Suprapubic skin (tissue), 4 donors: Measurements from ENCODE around the gene ACTL9. TPM values are rescaled to one million over a fixed set of nuclear protein-coding genes. Genes with fewer than 3 reads are reported as not detected.

Experiments used
- DNase-seq, 2 donors: peaks; one replicate each; pipeline ENCODE4 v3.0.0-alpha.2; 2019; ENCODE audit warnings: low spot score in 2 of 2
- H3K27ac ChIP-seq: fragments of 200-600 bp; sonication (generic); one replicate; pipeline ENCODE4 v1.5.1; 2019
- H3K27me3 ChIP-seq: fragments of 200-600 bp; sonication (generic); one replicate; pipeline ENCODE4 v1.5.1; 2019
- H3K36me3 ChIP-seq: fragments of 200-600 bp; sonication (generic); one replicate; pipeline ENCODE4 v1.5.1; 2019
- H3K4me1 ChIP-seq: fragments of 200-600 bp; sonication (generic); one replicate; pipeline ENCODE4 v1.5.1; 2019
- H3K4me3 ChIP-seq: fragments of 200-600 bp; sonication (generic); one replicate; pipeline ENCODE4 v1.5.1; 2019; ENCODE audit warnings: mild to moderate bottlenecking
- H3K9me3 ChIP-seq: fragments of 200-600 bp; sonication (generic); one replicate; pipeline ENCODE4 v1.5.1; 2019
- EP300 ChIP-seq: sonication (generic); formaldehyde crosslinking; IDR thresholded peaks from one replicate; pipeline ENCODE4 v1.6.1; 2017; ENCODE audit warnings: antibody characterized with exemption
- POLR2A ChIP-seq, 2 donors: fragments of 450-650 bp; IDR thresholded peaks; one replicate each; pipeline ENCODE4 v1.6.1; 2017; ENCODE audit warnings: antibody characterized with exemption in 2 of 2, mild to moderate bottlenecking in 2 of 2, moderate library complexity in 2 of 2
- POLR2AphosphoS5 ChIP-seq, 3 donors: sonication (generic); formaldehyde crosslinking; IDR thresholded peaks; one replicate each; pipeline ENCODE4 v1.6.1; 2017; ENCODE audit warnings: antibody characterized with exemption in 3 of 3
- WGBS: methylation state at CpG from one replicate; pipeline ENCODE4 v1.1.5; 2018; 5-methylcytosine and 5-hydroxymethylcytosine counted together
- total RNA-seq, 4 donors: library from RNA; depleted of rRNA; stranded (reverse); fragments of >200 nt; gene quantifications; one replicate each; pipeline ENCODE4 v1.1.0, GENCODE V29; 2016
- TF ChIP-seq, protein P1 (sequence below), 2 donors: fragments of 200-600 bp in 1 of 2; fragments of 450-650 bp in 1 of 2; sonication (generic) in 1 of 2; IDR thresholded peaks; one replicate each; pipeline ENCODE4 v1.5.1; 2016 to 2019; ENCODE audit warnings: antibody characterized with exemption in 2 of 2, mild to moderate bottlenecking in 1 of 2, moderate library complexity in 1 of 2

The ACTL9 gene
- total RNA-seq, 4 donors from 2014 or later, result not detected

DNA sequence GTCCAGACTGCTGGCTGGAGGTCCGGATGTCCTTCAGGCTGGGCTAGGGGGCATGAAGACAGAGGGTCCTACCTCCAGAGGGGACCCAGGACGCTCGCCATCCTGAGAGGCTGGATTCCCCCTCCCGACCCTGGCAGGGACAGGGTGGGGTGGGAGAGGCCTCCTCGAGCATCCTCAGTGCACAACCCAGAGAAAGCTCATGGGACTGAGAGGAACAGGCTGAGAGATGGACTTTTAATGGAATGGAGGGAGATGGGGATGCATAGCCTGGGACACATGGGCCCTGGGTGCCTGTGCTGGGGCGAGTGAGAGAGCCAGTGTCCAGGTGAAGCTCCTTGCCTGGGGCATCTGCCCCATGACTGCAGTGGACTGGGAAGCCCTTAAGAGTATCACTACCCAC is 3.1 kb downstream of the ACTL9 start:
- Histone ChIP-seq H3K36me3 (no peaks in the 10 kb centered on the region), H3K9me3 (no peaks in the 10 kb centered on the region), H3K27ac (no peak overlapping the region), H3K27me3 (peaks cover 63% of the 10 kb centered on the region), H3K4me1 (no peaks in the 10 kb centered on the region), H3K4me3 (no peak overlapping the region)
- no peak for DNase-seq
- TF ChIP-seq, protein P1, sequence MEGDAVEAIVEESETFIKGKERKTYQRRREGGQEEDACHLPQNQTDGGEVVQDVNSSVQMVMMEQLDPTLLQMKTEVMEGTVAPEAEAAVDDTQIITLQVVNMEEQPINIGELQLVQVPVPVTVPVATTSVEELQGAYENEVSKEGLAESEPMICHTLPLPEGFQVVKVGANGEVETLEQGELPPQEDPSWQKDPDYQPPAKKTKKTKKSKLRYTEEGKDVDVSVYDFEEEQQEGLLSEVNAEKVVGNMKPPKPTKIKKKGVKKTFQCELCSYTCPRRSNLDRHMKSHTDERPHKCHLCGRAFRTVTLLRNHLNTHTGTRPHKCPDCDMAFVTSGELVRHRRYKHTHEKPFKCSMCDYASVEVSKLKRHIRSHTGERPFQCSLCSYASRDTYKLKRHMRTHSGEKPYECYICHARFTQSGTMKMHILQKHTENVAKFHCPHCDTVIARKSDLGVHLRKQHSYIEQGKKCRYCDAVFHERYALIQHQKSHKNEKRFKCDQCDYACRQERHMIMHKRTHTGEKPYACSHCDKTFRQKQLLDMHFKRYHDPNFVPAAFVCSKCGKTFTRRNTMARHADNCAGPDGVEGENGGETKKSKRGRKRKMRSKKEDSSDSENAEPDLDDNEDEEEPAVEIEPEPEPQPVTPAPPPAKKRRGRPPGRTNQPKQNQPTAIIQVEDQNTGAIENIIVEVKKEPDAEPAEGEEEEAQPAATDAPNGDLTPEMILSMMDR (IDR thresholded peaks at IDR 0.05), result no peak
- TF ChIP-seq POLR2A (IDR thresholded peaks at IDR 0.05) (no peak), EP300 (no peak), POLR2AphosphoS5 (IDR thresholded peaks at IDR 0.05) (no peak)
- 63% methylated on average over 4 of the region's 6 CpGs for WGBS

DNA sequence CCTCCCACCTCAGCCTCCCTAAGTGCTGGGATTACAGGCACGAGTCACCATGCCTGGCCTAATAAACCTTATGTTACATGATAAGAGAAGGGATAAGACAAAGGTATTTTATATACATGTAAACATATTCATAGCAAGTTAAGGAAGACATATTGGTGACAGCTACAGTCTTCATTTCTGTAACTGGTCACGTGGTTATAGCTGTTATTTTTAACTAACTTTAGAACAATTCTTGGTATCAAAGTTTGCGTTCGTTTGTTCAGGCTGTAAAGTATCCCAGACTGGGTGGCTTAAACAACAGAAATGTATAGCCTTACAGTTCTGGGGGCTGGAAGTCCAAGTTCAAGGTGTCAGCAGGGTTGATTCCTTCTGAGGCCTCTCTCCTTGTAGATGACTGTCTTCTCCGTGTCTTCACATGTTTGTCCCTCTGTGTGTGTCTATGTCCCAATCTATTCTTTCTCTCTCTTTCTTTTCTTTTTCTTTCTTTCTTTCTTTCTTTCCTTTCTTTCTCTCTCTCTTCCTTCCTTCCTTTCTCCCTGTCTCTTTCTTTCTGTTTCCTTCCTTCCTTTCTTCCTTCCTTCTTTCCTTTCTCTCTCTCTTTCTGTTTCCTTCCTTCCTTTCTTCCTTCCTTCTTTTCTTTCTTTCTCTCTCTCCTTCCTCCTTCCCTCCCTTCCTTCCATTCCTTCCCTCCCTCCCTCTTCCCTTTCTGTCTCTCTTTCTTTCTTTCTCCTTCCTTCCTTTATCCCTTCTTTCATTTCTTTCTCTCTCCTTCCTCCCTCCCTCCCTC is 7.6 kb downstream of the ACTL9 start:
- no peak for DNase-seq
- peaks cover 39% of the 10 kb centered on the region for H3K27me3 ChIP-seq

GRCh38 chr19:8688930-8689329 is 9.7 kb downstream of the ACTL9 start:
- Histone ChIP-seq H3K4me3 (no peak overlapping the region), H3K4me1 (peaks cover 2% of the 10 kb centered on the region), H3K27me3 (peaks cover 30% of the 10 kb centered on the region), H3K9me3 (no peaks in the 10 kb centered on the region), H3K27ac (no peak overlapping the region), H3K36me3 (no peaks in the 10 kb centered on the region)
- DNase-seq, result no peak
- 92% methylated on average over 15 of the region's 15 CpGs for WGBS
- TF ChIP-seq EP300 (no peak), POLR2AphosphoS5 (IDR thresholded peaks at IDR 0.05) (no peak), POLR2A (IDR thresholded peaks at IDR 0.05) (no peak)
- TF ChIP-seq, protein P1 (IDR thresholded peaks at IDR 0.05), result no peak

More for the DNA sequence above, 7.6 kb downstream of the ACTL9 start:
- no peaks in the 10 kb centered on the region for H3K9me3 ChIP-seq
- H3K36me3 ChIP-seq, result no peaks in the 10 kb centered on the region
- no peak overlapping the region for H3K4me3 ChIP-seq
- TF ChIP-seq POLR2AphosphoS5 (IDR thresholded peaks at IDR 0.05) (no peak), POLR2A (IDR thresholded peaks at IDR 0.05) (no peak)
- H3K27ac ChIP-seq, result no peak overlapping the region
- H3K4me1 ChIP-seq, result no peaks in the 10 kb centered on the region
- 50% methylated on average over 5 of the region's 5 CpGs for WGBS

DNA sequence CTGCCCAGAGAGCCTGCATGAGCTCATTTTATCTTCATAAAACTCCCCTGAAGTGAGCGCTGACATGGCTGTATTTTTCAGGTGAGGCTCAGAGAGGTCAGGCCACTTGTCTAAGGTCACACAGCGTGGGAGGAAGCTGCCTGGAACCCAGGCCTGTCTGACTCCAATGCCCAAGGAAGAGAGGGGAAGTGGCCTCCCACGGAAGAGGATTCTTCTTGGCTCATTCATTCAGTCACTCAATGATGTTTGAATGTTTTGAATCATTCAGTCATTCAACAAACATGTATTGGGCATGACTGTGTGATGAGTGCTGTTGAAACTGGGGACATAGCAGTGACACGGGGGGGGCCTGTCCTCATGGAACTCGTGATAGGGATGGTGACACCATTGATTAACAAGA is 12.0 kb downstream of the ACTL9 start:
- 58% methylated on average over 5 of the region's 5 CpGs for WGBS

DNA sequence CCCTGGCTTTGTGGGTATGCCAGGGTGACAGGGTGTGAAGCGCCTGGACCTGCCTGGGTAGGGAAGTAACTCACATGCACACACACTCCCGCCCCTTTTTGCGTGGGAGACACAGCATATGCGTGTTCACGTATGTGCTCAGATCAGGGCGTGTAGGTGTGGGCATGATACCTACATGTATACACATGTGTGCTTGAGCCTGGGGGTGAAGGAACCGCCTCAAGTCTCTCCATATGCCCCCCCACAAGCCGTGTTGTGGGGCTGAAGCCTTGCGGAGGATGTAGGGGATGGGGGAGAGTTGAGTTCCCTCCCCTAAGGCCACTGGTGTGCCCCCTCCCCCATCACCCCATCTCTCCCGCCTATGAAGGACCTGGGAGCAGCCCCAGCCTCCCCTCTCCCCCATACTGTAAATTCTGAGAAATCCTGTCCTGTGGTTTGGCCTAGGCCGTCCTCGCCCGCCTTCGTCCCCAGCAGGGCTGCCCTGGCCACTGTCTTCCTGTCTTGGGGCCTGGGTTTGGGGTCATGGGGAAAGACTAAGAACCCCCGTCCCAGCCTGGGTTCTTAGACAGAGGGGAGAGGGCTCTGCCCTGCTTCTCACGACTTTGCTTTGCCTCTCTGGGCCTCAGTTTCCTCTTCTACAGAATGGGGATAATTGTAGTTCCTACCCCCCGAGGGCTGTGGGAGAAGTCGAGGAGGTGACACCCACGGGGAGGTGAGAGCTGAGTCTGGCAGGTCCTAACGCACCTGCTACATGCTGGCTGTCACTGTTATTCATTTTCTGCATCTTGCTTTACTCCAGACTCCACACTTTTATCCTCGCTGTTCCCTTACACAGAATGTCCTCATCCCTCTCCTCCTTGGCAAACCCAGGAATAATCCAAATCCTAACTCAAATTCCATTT is 14.3 kb downstream of the ACTL9 start:
- 50% methylated on average over 16 of the region's 21 CpGs for WGBS
- peaks cover 3% of the 10 kb centered on the region for H3K9me3 ChIP-seq
- DNase-seq, result no peak
- TF ChIP-seq EP300, result no peak
- TF ChIP-seq, protein P1 (IDR thresholded peaks at IDR 0.05), result no peak
- no peak for TF ChIP-seq POLR2AphosphoS5 (IDR thresholded peaks at IDR 0.05)
- TF ChIP-seq POLR2A (IDR thresholded peaks at IDR 0.05), result no peak
- H3K27me3 ChIP-seq, result peaks cover 13% of the 10 kb centered on the region
- peaks cover 4% of the 10 kb centered on the region for H3K4me1 ChIP-seq
- H3K27ac ChIP-seq, result no peak overlapping the region
- H3K4me3 ChIP-seq, result no peak overlapping the region
- no peaks in the 10 kb centered on the region for H3K36me3 ChIP-seq

More for the DNA sequence above, 12.0 kb downstream of the ACTL9 start:
- Histone ChIP-seq H3K4me1 (peaks cover 4% of the 10 kb centered on the region), H3K27ac (no peak overlapping the region), H3K36me3 (no peaks in the 10 kb centered on the region), H3K27me3 (peaks cover 14% of the 10 kb centered on the region), H3K9me3 (no peaks in the 10 kb centered on the region), H3K4me3 (no peak overlapping the region)
- no peak for DNase-seq
- no peak for TF ChIP-seq POLR2A (IDR thresholded peaks at IDR 0.05)
- TF ChIP-seq, protein P1 (IDR thresholded peaks at IDR 0.05), result no peak
- TF ChIP-seq EP300, result no peak
- TF ChIP-seq POLR2AphosphoS5 (IDR thresholded peaks at IDR 0.05), result no peak
